Hippocampal formation (tissue), 2 donors: ENCODE results near the gene MCMBP.
"Not testable (repeated sequence)": the region's sequence is repeated elsewhere in the genome, so short reads cannot be mapped to it uniquely, and the experiment has no call there.

Experiments used
- DNase-seq, 2 donors: peaks; one replicate each; lab custom pipeline; 2025; lab: John Stamatoyannopoulos, UW

Gene MCMBP

GRCh38 chr10:119830851-119831250 lies 41.8 kb downstream of the MCMBP start:
- DNase-seq: no peak

- no peak for DNase-seq
Measured at GRCh38 chr10:119829429-119829828, 43.2 kb downstream of the MCMBP start.

GRCh38 chr10:119827430-119827829 lies 45.2 kb downstream of the MCMBP start:
- DNase-seq: no peak

- DNase-seq: no peak
Measured at GRCh38 chr10:119826771-119827170, 45.9 kb downstream of the MCMBP start.

- no peak for DNase-seq
Measured at GRCh38 chr10:119824299-119824698, 48.3 kb downstream of the MCMBP start.

- DNase-seq: no peak
Measured at GRCh38 chr10:119821182-119821581, 51.5 kb downstream of the MCMBP start.

- no peak for DNase-seq
Measured at GRCh38 chr10:119818889-119819270, 53.8 kb downstream of the MCMBP start.

- DNase-seq: peak in 1 of 2 donors; percentile 41
Measured at GRCh38 chr10:119817991-119818888, 54.4 kb downstream of the MCMBP start.

GRCh38 chr10:119815671-119816070 lies 57.0 kb downstream of the MCMBP start:
- DNase-seq: no peak

GRCh38 chr10:119812684-119813083 lies 60.0 kb downstream of the MCMBP start:
- DNase-seq: no peak

- DNase-seq: no peak
Measured at GRCh38 chr10:119811122-119811521, 61.5 kb downstream of the MCMBP start.

GRCh38 chr10:119807960-119808697 lies 64.5 kb downstream of the MCMBP start:
- DNase-seq: no peak

GRCh38 chr10:119806334-119807130 lies 66.1 kb downstream of the MCMBP start:
- DNase-seq: no peak

- no peak for DNase-seq
Measured at GRCh38 chr10:119805702-119806230, 66.9 kb downstream of the MCMBP start.

GRCh38 chr10:119803264-119803663 lies 69.4 kb downstream of the MCMBP start:
- DNase-seq: no peak

GRCh38 chr10:119801998-119802538 lies 70.6 kb downstream of the MCMBP start:
- no peak for DNase-seq

GRCh38 chr10:119801176-119801575 lies 71.5 kb downstream of the MCMBP start:
- DNase-seq: no peak

- DNase-seq: no peak
Measured at GRCh38 chr10:119796039-119796438, 76.6 kb downstream of the MCMBP start.

- not testable (repeated sequence) for DNase-seq
Measured at GRCh38 chr10:119795101-119795500, 77.5 kb downstream of the MCMBP start.

- DNase-seq: no peak
Measured at GRCh38 chr10:119786117-119786769, 86.4 kb downstream of the MCMBP start.
